K562 (cell line): ENCODE data around the gene RASD1. TPM values are rescaled to one million over a fixed set of nuclear protein-coding genes. Genes with fewer than 3 reads are reported as not detected.

Experiments used
- ATAC-seq: fragments of 200-7000 bp; cut with Tn5 transposase; 3 replicates; pipeline ENCODE4 v1.9.1; 2020; ENCODE audit warnings: moderate library complexity
- BruUV-seq: library from RNA; stranded (reverse); fragments of 400-500 nt; replicated peaks from 2 replicates; lab custom pipeline; 2021; lab: Mats Ljungman, UMichigan
- CTCF ChIA-PET: fragments of 300-600 bp; formaldehyde crosslinking; extraction: SDS; loops from one replicate; lab custom pipeline; 2021; ENCODE audit warnings: low intra/inter-chr PET ratio; lab: Yijun Ruan, JAX
- POLR2A ChIA-PET: fragments of 300-600, 350-650 bp; sonication (Branson Sonifier 250); formaldehyde crosslinking; extraction: SDS; loops from one replicate; lab custom pipeline; 2021; ENCODE audit warnings: antibody characterized with exemption, inconsistent platforms; lab: Yijun Ruan, JAX
- DNase-seq, 4 experiments: peaks; one replicate each; pipeline versions ENCODE4 v3.0.0 to v3.0.0-alpha.2; 2011 to 2018; ENCODE audit warnings: low spot score in 3 of 4, mixed read lengths in 3 of 4; ENCODE audit errors: extremely low read depth in 1 of 4
- FAIRE-seq: peaks from 2 replicates; lab custom pipeline; 2011; peaks lifted over from hg19 to GRCh38; lab: Jason Lieb, UNC
- H2AFZ ChIP-seq: 2 replicates; pipeline ENCODE4 v1.6.0; 2011; ENCODE audit warnings: low read depth, low read length, control low read depth, inconsistent platforms
- H3K27ac ChIP-seq: fragments of 200-600 bp; 3 replicates; pipeline ENCODE4 v1.8.0; 2011; ENCODE audit warnings: low read depth, mild to moderate bottlenecking, control low read depth, inconsistent platforms, low read length, moderate library complexity, mixed read lengths; ENCODE audit errors: extremely low read depth
- H3K27me3 ChIP-seq, 2 experiments: fragments of 300-600 bp in 1 of 2; 2 replicates in 1 of 2; 3 replicates in 1 of 2; pipeline versions ENCODE4 v1.6.0 to v1.8.0; 2011; ENCODE audit warnings: inconsistent platforms in 2 of 2, low read length in 2 of 2, mild to moderate bottlenecking in 1 of 2, mixed read lengths in 1 of 2, moderate library complexity in 1 of 2; ENCODE audit not compliant: control insufficient read depth in 2 of 2, insufficient read depth in 2 of 2
- H3K36me3 ChIP-seq: fragments of 300-600 bp; 3 replicates; pipeline ENCODE4 v1.8.0; 2011; ENCODE audit warnings: mild to moderate bottlenecking, low read length, inconsistent platforms; ENCODE audit not compliant: control insufficient read depth, insufficient read depth
- H3K4me1 ChIP-seq, 2 experiments: fragments of 200-600 bp in 1 of 2; replicated peaks in 1 of 2; 2 replicates in 1 of 2; 3 replicates in 1 of 2; pipeline versions ENCODE4 v1.5.1 to v1.8.0; 2011; ENCODE audit warnings: inconsistent platforms in 2 of 2, low read length in 2 of 2, mild to moderate bottlenecking in 1 of 2, mixed read lengths in 1 of 2, moderate library complexity in 1 of 2; ENCODE audit not compliant: control insufficient read depth in 2 of 2, insufficient read depth in 2 of 2
- H3K4me2 ChIP-seq: 2 replicates; pipeline ENCODE4 v1.6.1; 2011; ENCODE audit warnings: low read length, control low read depth, inconsistent platforms, mixed read lengths; ENCODE audit not compliant: insufficient read depth
- H3K4me3 ChIP-seq: fragments of 200-600 bp; sonication (generic), shearing (Covaris generic); 2 replicates; pipeline ENCODE4 v1.5.1; 2016; ENCODE audit warnings: control low read depth, inconsistent platforms
- H3K79me2 ChIP-seq: fragments of 200-600 bp; 3 replicates; pipeline ENCODE4 v1.8.0; 2011; ENCODE audit warnings: low read length, inconsistent platforms; ENCODE audit not compliant: control insufficient read depth, insufficient read depth
- H3K9ac ChIP-seq, 2 experiments: 2 replicates each; pipeline versions ENCODE4 v1.6.0 to v1.6.1; 2011; ENCODE audit warnings: low read depth in 2 of 2, low read length in 2 of 2, control low read depth in 1 of 2, inconsistent platforms in 1 of 2, mild to moderate bottlenecking in 1 of 2, mixed read lengths in 1 of 2; ENCODE audit not compliant: insufficient read depth in 1 of 2
- H3K9me1 ChIP-seq: one replicate; pipeline ENCODE4 v1.6.0; 2011; ENCODE audit warnings: inconsistent platforms, mild to moderate bottlenecking, low read length, moderate library complexity; ENCODE audit not compliant: control insufficient read depth, insufficient read depth
- H3K9me3 ChIP-seq: replicated peaks from 2 replicates; pipeline ENCODE4 v1.5.1; 2011; ENCODE audit warnings: low read depth, low read length, inconsistent platforms; ENCODE audit not compliant: control insufficient read depth, insufficient read depth
- H4K20me1 ChIP-seq: replicated peaks from 2 replicates; pipeline ENCODE4 v1.6.1; 2011; ENCODE audit warnings: low read length, inconsistent platforms, mixed read lengths; ENCODE audit not compliant: control insufficient read depth, insufficient read depth
- HEY1 ChIP-seq: fragments of 250-450 bp; sonication (Bioruptor Pico); IDR thresholded peaks from 2 replicates; pipeline ENCODE4 v1.5.0; 2020; ENCODE audit warnings: mild to moderate bottlenecking, moderate library complexity, borderline replicate concordance
- HNRNPL ChIP-seq: fragments of 200-400 bp; formaldehyde crosslinking; IDR thresholded peaks from 2 replicates; pipeline ENCODE4 v1.6.1; 2017; ENCODE audit warnings: low read depth, mild to moderate bottlenecking, low read length
- NUFIP1 ChIP-seq: fragments of 450-650 bp; IDR thresholded peaks from 2 replicates; pipeline ENCODE4 v1.6.1; 2018; ENCODE audit not compliant: partially characterized antibody
- RBBP5 ChIP-seq: fragments of 200-600 bp; sonication (generic); IDR thresholded peaks from 2 replicates; pipeline ENCODE4 v1.6.1; 2012; ENCODE audit warnings: borderline replicate concordance, mild to moderate bottlenecking, low read length, control low read depth, inconsistent platforms; ENCODE audit not compliant: insufficient read depth, poor library complexity, severe bottlenecking
- U2AF2 ChIP-seq: fragments of 200-400 bp; formaldehyde crosslinking; optimal IDR thresholded peaks from 2 replicates; pipeline ENCODE3; 2017; ENCODE audit warnings: low read depth, mild to moderate bottlenecking, low read length
- ZNF12 ChIP-seq: sonication (generic); formaldehyde crosslinking; IDR thresholded peaks from 2 replicates; pipeline ENCODE4 v1.4.0; 2020; ENCODE audit warnings: mild to moderate bottlenecking, missing genetic modification reagents
- ZNF197 ChIP-seq: fragments of 200-800 bp; sonication (Bioruptor generic); IDR thresholded peaks from 2 replicates; pipeline ENCODE4 v1.6.1; 2016; ENCODE audit warnings: low read depth, missing genetic modification characterization, missing compliant biosample characterization
- WGBS: fragments of 100-300 bp; shearing (Covaris generic); methylation state at CpG from one replicate; pipeline ENCODE4 v1.1.6; 2016; ENCODE audit warnings: low coverage, mixed read lengths; ENCODE audit not compliant: insufficient coverage; ENCODE audit errors: missing lambda C conversion rate; 5-methylcytosine and 5-hydroxymethylcytosine counted together
- in situ Hi-C: fragments of 300-500 bp; cut with MboI; formaldehyde crosslinking; loops from 4 replicates; pipeline ENCODE4 v1.15.0; 2018; ENCODE audit warnings: inconsistent platforms, mixed read lengths
- intact Hi-C: fragments of 100-400 bp; cut with micrococcal nuclease; formaldehyde crosslinking; loops from 2 replicates; pipeline ENCODE4 v1.14.2; 2022
- polyA plus RNA-seq, 8 experiments: library from polyadenylated mRNA; depleted of rRNA in 4 of 8; stranded (reverse) in 5 of 8; unstranded in 3 of 8; fragments of >200 nt; fragmentation: Nextera tagmentation in 2 of 8; fragmentation: Illumina TruSeq in 1 of 8; extraction: Ambion mirVana in 2 of 8; extraction: Trizol in 1 of 8; gene quantifications; 2 replicates each; pipeline versions ENCODE4 v1.2.1 to v1.2.3, GENCODE V29; 2011 to 2014; ENCODE audit warnings: inconsistent platforms in 1 of 8, missing spikeins in 1 of 8
- total RNA-seq, 7 experiments: library from RNA; depleted of rRNA in 6 of 7; stranded (reverse); fragments of >200 nt in 6 of 7; fragmentation: Illumina TruSeq in 2 of 7; extraction: Trizol in 2 of 7; gene quantifications; 2 replicates each; pipeline versions ENCODE4 v1.2.1 to v1.2.3, GENCODE V29; 2011 to 2021; ENCODE audit warnings: low replicate concordance in 1 of 7
- TF ChIP-seq, protein P1 (sequence below): fragments of 200-800 bp; sonication (Bioruptor generic); IDR thresholded peaks from 2 replicates; pipeline ENCODE4 v1.6.1; 2016; ENCODE audit warnings: missing genetic modification characterization, missing compliant biosample characterization
- TF ChIP-seq, protein P2 (sequence below): fragments of 250-450 bp; sonication (Bioruptor Pico); IDR thresholded peaks from 2 replicates; pipeline ENCODE4 v1.8.0; 2022; ENCODE audit warnings: moderate library complexity, mild to moderate bottlenecking, inconsistent platforms

The RASD1 gene
- total and polyA plus RNA-seq, 9 of the 15 experiments (the other 6 are each of a cell fraction or from before 2014, with no cell fraction given) = 0.11 TPM; not detected in 8

DNA sequence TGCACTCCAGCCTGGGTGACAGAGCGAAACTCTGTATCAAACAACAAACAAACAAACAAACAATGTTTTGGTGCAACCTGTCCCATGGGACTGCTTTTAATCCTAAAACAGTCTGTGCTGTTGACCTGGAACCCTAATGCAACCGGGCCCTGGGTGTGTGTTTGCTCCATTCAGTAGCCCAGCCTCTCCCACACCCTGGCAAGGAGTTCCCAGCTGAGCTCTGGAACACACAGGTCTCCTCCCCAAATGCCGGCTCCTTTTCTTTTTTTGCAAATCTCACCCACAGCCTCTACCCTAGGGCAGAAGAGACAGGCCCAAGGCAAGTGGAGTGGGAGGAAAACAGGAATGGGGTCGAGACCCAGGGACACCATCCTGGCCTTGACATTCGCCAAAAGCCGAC is 29.8 kb upstream of the RASD1 start:
- H3K27ac ChIP-seq = no peak overlapping the region
- H3K79me2 ChIP-seq = no peaks in the 10 kb centered on the region
- WGBS = 71% methylated on average over 2 of the region's 6 CpGs
- TF ChIP-seq, protein P1, sequence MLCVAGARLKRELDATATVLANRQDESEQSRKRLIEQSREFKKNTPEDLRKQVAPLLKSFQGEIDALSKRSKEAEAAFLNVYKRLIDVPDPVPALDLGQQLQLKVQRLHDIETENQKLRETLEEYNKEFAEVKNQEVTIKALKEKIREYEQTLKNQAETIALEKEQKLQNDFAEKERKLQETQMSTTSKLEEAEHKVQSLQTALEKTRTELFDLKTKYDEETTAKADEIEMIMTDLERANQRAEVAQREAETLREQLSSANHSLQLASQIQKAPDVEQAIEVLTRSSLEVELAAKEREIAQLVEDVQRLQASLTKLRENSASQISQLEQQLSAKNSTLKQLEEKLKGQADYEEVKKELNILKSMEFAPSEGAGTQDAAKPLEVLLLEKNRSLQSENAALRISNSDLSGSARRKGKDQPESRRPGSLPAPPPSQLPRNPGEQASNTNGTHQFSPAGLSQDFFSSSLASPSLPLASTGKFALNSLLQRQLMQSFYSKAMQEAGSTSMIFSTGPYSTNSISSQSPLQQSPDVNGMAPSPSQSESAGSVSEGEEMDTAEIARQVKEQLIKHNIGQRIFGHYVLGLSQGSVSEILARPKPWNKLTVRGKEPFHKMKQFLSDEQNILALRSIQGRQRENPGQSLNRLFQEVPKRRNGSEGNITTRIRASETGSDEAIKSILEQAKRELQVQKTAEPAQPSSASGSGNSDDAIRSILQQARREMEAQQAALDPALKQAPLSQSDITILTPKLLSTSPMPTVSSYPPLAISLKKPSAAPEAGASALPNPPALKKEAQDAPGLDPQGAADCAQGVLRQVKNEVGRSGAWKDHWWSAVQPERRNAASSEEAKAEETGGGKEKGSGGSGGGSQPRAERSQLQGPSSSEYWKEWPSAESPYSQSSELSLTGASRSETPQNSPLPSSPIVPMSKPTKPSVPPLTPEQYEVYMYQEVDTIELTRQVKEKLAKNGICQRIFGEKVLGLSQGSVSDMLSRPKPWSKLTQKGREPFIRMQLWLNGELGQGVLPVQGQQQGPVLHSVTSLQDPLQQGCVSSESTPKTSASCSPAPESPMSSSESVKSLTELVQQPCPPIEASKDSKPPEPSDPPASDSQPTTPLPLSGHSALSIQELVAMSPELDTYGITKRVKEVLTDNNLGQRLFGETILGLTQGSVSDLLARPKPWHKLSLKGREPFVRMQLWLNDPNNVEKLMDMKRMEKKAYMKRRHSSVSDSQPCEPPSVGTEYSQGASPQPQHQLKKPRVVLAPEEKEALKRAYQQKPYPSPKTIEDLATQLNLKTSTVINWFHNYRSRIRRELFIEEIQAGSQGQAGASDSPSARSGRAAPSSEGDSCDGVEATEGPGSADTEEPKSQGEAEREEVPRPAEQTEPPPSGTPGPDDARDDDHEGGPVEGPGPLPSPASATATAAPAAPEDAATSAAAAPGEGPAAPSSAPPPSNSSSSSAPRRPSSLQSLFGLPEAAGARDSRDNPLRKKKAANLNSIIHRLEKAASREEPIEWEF = no peak
- TF ChIP-seq ZNF197 (CRISPR knock-in tag) (no peak), NUFIP1 (no peak), HEY1 (CRISPR knock-in tag) (no peak), ZNF12 (CRISPR knock-in tag) (no peak), U2AF2 (no peak), HNRNPL (no peak), RBBP5 (no peak)
- TF ChIP-seq, protein P2, sequence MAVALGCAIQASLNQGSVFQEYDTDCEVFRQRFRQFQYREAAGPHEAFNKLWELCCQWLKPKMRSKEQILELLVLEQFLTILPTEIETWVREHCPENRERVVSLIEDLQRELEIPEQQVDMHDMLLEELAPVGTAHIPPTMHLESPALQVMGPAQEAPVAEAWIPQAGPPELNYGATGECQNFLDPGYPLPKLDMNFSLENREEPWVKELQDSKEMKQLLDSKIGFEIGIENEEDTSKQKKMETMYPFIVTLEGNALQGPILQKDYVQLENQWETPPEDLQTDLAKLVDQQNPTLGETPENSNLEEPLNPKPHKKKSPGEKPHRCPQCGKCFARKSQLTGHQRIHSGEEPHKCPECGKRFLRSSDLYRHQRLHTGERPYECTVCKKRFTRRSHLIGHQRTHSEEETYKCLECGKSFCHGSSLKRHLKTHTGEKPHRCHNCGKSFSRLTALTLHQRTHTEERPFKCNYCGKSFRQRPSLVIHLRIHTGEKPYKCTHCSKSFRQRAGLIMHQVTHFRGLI (CRISPR knock-in tag) = no peak
- ChIA-PET CTCF (no interaction called here), POLR2A (interaction anchor here (1.1 kb wide), 1 partner anchor 13 kb away, joined by 6 read pairs; no protein-coding TSS in a partner anchor)
- BruUV-seq = no TSS peak
- H3K4me2 ChIP-seq = no peak overlapping the region
- ATAC-seq (no peak), FAIRE-seq (no peak), DNase-seq (no peak)
- intact Hi-C loops = no loop called here
- no peak overlapping the region for H3K9ac ChIP-seq
- no peaks in the 10 kb centered on the region for H3K9me3 ChIP-seq
- in situ Hi-C loops = no loop called here
- peaks cover 0 to 14% of the 10 kb centered on the region in 2 experiments; a peak in 2 of 5 replicates for H3K4me1 ChIP-seq
- H4K20me1 ChIP-seq = no peaks in the 10 kb centered on the region
- H3K4me3 ChIP-seq = no peak overlapping the region
- H2AFZ ChIP-seq = no peak overlapping the region
- no peaks in the 10 kb centered on the region for H3K9me1 ChIP-seq
- H3K36me3 ChIP-seq = no peaks in the 10 kb centered on the region
- H3K27me3 ChIP-seq = no peaks in the 10 kb centered on the region
